Activated CD4-positive, CD25-positive, alpha-beta regulatory T cell (primary cell): ENCODE data around the gene TCF25.
A peak's percentile ranks its signal among the peaks of the same experiment; 100 is the strongest.
"Not testable (repeated sequence)": the region's sequence is repeated elsewhere in the genome, so short reads cannot be mapped to it uniquely, and the experiment has no call there.

Experiments used
- DNase-seq, 4 experiments: peaks; one replicate each; lab custom pipeline; 2025; lab: John Stamatoyannopoulos, UW

The TCF25 gene, protein sequence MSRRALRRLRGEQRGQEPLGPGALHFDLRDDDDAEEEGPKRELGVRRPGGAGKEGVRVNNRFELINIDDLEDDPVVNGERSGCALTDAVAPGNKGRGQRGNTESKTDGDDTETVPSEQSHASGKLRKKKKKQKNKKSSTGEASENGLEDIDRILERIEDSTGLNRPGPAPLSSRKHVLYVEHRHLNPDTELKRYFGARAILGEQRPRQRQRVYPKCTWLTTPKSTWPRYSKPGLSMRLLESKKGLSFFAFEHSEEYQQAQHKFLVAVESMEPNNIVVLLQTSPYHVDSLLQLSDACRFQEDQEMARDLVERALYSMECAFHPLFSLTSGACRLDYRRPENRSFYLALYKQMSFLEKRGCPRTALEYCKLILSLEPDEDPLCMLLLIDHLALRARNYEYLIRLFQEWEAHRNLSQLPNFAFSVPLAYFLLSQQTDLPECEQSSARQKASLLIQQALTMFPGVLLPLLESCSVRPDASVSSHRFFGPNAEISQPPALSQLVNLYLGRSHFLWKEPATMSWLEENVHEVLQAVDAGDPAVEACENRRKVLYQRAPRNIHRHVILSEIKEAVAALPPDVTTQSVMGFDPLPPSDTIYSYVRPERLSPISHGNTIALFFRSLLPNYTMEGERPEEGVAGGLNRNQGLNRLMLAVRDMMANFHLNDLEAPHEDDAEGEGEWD

DNA sequence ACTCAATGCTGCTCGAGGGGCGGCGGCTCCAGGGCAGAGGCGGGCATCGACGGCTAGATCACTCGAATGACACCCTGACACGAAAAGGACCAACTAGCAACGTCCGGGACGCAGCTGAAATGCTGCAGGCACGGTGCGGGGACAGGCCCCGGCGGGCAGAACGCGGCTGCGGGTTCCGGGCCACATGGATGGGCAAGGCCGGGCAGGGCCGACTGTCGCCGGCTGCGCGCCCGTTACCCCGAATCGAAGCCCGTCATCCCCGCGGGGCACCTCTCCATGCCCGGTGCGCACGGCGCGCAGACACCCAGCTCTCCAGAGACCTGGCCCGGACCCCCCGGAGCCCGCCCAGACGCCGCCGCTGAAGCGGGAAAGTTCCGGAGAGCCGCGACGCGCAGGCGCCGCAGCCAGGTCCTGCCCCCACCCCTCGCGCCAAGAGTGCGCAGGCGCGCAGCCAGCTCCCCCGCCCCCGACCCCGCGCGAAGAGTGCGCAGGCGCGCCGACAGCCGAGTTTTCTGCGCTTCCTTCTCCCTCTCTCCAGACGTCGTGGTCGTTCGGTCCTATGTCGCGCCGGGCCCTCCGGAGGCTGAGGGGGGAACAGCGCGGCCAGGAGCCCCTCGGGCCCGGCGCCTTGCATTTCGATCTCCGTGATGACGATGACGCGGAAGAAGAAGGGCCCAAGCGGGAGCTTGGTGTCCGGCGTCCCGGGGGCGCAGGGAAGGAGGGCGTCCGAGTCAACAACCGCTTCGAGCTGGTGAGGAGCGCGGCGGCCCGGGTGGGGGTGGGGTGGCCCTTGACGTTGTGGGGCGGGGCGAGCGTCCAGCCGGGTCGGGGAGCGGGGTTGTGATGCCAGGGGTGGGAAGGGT, at the start of gene TCF25:
Gene TCF25, plus strand, starts transcription at position 484 of the 863 bp plus-strand sequence. Its CDS starts 76 bp downstream, at position 560.
- DNase-seq: peak; percentile 77 to 84 (median 80)

DNA sequence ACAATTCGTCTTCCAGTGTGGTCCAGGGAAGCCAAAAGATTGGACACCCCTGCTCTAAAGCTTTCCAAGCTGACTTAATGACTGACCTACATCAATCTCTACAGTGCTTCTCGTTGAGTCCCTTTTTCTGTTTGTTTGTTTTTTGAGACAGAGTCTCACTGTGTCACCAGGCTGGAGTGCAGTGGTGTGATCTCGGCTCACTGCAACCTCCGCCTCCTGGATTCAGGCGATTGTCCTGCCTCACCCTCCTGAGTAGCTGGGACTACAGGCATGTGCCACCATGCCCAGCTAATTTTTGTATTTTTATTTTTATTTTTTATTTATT, 49.6 kb upstream of the TCF25 start:
- DNase-seq: not testable (repeated sequence)

DNA sequence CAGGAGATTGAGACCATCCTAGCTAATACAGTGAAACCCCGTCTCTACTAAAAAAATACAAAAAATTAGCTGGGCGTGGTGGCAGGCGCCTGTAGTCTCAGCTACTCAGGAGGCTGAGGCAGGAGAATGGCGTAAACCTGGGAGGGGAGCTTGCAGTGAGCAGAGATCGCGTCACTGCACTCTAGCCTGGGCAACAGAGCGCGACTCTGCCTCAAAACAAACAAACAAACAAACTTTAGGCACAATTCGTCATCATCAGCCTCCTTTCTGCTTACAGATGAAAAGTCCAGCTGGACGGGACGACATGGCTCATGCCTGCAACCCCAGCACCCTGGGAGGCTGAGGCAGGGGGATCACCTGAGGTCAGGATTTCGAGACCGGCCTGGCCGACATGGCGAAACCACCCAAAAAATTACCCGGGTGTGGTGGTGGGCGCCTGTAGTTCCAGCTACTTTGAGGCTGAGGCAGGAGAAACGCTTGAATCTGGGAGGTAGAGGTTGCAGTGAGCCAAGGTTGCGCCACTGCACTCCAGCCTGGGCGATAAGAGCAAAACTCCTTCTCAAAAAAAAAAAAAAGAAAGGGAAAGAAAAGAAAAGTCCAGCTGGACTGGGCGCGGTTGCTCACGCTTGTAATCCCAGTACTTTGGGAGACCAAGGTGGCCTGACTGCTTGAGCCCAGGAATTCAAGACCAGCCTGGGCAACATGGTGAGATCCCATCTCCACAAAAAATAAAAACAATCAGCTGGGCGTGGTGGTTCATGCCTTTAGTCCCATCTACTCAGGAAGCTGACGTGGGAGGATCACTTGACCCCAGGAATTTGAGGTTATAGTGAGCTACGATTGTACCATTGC, 46.6 kb upstream of the TCF25 start:
- DNase-seq: no peak

DNA sequence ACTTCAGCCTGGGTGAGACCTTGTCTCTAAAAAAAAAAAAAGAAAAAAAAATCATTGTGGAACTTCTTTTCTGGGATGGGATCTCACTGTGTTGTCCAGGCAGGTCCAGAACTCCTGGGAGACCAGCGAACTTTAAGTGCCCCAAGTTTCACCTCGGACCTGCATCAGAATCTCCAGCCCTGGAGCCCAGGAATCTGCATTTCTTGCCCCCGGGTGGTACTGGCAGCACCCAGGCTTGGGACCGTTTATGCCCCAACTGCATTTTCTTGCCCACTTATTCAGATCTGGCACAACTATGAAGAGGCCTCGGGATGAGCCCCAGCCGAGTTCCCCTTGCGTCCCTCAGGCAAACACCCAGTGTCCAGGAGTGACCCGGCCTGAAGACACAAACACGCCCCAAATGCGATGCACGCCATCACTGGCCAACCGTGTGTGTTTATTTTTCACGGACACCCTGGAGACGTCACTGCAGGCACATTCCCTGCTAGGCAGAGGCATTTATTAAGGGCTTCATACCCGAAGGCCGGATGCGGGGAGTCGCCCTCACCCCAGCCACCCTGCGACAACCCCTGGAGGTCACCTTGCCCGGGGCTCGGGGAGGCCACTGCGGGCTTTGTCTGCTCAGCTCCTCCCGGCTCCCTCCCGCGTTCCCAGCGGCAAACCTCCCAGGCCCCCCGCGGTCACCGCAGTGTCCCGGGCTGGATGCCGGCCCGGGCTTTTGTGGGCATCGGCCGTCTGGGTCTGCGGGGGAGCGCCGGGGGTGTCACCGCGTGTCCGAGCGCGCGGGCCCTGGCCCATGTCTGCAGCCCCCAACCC, 45.8 kb upstream of the TCF25 start:
- no peak for DNase-seq

DNA sequence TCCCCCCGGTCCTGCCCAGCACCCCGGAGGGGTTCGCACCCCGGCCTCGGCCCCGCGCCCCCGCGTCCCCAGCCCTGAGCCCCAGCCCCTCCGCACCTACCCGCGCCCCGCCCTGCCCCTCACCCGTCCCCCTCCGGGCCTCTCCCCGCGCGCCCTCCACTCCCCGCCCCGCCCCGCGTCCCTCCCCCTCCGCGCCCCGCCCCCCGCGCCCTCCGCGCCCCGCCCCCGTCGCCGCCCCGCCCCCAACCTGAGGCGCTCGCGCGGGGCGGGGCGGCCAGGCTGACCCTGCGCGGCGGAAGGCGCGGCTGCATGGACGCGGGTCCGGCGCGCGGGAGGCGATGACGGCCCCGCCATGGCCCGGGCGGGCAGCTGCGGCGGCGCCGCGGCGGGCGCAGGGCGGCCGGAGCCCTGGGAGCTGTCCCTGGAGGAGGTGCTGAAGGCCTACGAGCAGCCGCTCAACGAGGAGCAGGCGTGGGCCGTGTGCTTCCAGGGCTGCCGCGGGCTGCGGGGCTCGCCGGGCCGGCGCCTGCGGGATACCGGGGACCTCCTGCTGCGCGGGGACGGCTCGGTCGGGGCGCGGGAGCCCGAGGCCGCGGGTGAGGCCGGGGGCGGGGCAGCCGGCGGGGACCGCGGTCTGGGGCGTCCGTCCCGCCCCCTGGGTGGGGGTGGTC, 45.1 kb upstream of the TCF25 start, which contains the start of gene SPIRE2:
Gene SPIRE2, plus strand, starts transcription at position 277 of the 671 bp plus-strand sequence. Its CDS starts 76 bp downstream, at position 353.
- DNase-seq: peak; percentile 20 to 50 (median 36)

DNA sequence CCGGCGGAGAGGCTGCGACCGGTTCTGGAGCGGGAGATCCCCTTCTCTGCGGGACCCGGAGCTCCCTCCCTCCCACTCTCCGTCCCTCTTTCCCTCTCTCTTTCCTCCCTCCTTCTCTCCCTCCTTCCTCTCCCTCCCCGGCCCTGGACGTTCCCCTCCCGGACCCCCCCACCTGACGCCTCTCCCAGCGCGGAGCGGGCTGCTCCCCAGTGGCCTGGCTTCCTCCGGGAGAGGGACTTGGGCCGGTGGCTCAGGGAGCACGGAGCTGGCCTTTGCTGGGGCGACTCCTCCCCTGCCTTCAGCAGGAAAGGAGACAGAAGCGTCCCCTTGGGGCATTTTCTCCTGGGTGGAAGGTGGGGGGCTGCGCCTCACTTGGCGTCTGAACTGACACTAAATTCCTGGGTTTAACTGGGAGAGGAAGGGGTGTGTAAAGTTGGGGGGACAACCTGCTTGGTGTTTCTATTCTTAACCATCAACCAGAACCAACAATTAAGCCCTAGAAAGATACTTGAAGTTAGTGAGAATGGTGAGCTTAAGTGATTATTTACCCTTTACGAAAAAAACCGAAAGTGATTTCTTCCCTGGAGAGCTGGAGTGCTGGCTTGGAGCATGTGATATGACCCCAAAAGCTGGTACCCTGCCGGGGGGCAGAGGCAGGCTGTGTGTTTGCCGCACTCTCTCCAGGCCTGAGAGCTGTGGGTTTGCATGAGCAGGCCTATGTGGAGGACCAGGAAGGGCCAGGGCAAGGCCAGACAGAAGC, 44.3 kb upstream of the TCF25 start:
- no peak for DNase-seq

DNA sequence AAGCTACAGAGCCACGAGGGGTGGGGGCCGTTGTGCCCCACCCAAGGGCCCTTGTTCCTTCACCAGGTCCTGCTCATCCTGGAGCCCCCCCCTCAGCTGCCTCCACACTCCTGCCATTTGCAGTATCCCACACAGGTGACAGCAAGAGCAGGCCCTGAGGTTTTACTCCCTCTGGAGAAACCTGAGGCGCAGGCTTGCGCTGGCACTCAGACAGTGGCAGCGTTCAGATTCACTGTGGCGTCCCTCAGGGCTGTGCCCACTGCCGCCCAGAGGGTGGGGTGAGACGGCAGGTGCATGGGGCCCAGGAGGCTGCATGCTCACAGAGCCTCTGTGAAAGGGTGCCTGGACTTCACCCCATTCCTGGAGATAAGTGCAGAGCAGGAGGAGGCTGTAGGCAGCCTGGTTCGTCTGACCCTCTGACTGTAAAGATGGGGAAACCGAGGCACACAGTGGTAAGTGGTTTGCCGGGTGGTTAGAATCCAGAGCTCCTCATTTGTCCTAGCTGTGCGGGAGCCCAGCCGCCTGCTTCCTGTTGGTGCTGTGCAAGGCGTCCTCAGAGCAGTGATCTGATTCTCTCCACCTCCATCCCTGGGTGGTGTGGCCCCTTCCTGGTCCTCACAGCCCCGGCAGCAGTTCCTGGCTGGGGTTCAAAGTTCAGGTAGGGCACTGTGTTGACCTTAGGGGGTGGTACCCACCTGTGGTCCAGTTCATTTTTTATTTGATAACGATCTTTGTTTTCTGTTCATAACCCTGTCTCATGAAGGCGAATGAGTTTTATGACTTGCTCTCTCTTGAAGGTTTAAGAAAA, 43.6 kb upstream of the TCF25 start:
- DNase-seq: no peak

DNA sequence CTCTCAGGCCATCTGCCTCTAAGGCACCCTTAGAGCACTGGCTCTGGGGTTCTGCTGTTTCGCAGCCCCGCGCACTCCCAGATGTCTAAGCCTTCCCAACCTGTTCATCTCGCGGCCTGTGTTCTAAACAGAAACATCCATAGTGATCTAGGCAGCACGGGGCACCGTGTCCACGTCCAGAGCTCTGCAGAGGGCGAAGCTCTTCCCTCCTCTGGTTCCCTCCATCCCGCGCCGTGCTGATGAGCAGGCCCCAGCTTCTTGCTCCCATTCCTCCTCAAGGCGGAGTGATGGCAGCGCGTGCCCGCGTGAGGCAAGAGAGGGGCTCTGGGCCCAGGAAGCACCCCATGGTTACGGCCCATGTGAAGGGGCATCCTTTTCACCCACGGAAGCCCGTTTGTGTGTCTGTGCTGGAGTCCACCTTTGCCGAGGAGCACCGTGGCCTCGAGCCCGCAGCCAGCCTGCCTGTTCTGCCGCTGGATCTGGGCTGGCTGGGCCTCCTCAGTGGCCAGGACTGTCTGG, 41.5 kb upstream of the TCF25 start:
- no peak for DNase-seq

DNA sequence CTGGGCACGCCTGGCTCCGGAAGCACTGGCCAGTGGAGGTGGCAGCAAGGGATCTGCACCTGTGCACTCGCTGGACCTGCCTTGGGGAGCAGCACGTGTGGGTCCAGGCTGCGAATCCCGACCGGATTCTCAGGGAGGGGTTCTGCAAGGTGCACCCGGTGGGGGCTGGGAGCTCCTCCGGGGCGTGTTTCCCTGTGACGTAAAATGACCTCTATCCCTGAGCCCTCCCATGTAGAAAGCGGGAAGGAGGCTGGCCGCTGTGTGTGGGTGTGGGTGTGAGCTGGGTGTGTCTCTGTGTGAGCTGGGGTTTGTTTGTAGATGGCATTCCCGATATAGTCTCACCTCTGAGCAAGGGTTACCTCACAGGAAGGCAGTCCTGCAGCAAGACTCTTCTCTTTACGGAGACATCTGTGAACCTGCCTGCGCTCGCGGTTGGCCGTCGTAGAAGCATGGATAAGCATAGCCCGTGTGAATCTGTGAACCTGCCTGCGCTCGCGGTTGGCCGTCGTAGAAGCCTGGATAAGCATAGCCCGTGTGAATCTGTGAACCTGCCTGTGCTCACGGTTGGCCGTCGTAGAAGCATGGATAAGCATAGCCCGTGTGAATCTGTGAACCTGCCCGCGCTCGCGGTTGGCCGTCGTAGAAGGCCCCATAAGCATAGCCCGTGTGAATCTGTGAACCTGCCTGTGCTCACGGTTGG, 39.6 kb upstream of the TCF25 start:
- DNase-seq: not testable (repeated sequence)

DNA sequence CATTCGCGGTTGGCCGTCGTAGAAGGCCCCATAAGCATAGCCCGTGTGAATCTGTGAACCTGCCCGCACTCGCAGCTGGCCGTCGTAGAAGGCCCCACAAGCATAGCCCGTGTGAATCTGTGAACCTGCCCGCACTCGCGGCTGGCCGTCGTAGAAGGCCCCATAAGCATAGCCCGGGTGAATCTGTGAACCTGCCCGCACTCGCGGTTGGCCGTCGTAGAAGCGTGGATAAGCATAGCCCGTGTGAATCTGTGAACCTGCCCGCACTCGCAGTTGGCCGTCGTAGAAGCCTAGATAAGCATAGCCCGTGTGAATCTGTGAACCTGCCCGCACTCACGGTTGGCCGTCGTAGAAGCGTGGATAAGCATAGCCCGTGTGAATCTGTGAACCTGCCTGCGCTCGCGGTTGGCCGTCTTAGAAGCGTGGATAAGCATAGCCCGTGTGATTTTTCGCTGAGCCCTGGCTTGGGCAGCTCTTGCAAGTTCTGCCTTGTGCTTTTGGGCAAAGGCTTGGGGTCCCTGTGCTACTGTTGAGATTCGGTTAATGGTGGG, 38.5 kb upstream of the TCF25 start:
- not testable (repeated sequence) for DNase-seq

DNA sequence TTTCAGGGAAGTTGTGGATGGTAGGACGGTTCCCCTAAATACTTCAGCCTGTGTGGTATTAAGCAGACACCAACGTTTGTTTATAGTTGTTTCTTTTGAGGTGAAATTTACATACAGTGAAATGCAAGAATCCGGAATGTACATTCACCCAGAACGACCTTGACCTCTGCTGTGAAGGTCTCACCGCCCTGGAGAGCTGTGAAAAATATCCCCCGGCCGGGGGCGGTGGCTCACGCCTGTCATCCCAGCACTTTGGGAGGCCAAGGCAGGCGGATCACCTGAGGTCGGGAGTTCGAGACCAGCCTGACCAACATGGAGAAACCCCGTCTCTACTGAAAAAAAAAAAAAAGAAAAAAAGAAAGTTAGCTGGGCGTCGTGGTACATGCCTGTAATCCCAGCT, 36.9 kb upstream of the TCF25 start:
- not testable (repeated sequence) for DNase-seq

DNA sequence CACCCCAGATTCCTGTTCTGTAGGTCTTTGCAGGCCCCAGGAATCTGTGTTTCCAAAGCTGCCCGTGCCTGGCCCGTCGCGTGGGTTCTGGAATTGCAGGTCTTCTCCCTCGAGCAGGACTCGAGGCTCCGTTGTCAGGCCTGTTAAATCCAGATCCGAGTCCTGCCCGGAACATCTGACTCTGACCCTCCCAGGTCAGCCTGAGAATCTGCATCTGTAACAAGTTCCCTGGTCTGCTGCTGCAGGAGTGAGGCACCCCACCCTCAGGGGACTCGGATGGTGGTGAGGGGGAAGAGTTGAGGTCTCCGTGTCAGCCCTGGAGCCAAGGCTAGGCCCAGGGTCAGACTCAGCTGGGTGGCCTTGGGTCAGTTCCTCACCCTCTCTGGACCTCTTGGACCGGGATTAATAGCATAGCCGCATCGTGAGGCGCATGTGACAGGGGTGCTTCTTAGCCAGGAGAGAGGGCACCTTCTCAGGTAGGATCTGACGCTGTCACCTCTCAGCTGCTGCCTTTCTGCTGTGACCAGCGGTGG, 36.3 kb upstream of the TCF25 start:
- DNase-seq: no peak

DNA sequence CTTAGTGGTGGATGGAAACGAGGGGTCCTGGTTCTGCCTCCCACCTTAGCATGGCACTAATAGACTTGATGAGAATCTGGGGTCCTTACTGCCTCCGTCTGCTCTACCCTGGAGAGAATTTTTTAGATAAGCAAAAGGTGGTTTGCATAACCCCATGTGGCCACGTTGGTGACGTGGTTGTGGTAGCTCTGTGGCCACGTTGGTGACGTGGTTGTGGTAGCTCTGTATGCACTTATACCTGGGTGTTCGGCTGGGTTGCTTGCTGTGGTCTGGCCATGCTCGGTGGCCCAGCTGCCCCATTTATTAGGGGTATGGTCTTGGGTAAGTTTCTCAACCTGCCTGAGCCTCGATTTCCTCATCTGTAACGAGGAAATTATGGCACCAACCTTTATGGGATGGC, 32.1 kb upstream of the TCF25 start:
- DNase-seq: no peak

DNA sequence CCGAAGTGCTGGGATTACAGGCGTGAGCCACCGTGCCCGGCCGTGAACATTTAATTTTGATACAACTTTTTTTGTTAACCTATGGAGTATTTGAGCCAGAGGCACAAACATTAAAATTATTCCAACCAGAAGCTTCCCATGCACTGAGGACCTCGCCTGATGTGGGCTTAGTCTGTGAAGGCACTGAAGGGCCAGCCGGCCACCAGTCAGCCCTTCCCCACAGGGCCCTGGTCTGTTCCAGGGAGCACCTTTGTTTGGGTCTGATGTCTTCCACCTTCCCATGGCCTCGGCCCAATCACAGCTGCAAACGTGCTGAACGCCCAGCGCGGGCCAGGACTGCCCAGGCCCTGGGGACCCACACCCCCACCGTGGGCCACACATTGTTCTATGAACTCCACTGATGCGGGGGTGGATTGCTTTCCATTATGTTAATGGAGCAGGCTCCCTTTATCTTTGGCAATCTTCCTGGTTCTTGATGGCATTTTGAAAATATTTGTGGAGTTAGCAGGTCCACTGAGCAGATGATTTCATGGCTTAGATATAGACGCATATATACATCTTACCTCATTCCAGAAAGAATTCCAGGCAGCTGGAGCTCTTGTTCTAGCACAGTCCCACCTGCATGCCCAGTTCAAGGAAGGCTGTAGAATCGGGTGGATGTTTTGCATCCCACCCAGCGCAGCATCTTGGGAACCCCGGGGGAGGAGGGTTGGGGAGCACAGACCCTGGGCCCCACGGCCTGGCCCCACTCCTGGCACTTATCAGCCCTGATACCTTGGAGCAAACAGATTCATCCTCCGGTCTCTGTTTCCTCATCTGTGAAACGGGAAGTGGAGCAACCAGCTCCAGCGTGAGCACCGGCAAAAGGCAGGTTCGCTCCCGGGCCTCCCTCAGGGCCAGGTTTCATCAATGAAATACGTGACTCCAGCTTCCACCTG, 30.7 kb upstream of the TCF25 start:
- no peak for DNase-seq

DNA sequence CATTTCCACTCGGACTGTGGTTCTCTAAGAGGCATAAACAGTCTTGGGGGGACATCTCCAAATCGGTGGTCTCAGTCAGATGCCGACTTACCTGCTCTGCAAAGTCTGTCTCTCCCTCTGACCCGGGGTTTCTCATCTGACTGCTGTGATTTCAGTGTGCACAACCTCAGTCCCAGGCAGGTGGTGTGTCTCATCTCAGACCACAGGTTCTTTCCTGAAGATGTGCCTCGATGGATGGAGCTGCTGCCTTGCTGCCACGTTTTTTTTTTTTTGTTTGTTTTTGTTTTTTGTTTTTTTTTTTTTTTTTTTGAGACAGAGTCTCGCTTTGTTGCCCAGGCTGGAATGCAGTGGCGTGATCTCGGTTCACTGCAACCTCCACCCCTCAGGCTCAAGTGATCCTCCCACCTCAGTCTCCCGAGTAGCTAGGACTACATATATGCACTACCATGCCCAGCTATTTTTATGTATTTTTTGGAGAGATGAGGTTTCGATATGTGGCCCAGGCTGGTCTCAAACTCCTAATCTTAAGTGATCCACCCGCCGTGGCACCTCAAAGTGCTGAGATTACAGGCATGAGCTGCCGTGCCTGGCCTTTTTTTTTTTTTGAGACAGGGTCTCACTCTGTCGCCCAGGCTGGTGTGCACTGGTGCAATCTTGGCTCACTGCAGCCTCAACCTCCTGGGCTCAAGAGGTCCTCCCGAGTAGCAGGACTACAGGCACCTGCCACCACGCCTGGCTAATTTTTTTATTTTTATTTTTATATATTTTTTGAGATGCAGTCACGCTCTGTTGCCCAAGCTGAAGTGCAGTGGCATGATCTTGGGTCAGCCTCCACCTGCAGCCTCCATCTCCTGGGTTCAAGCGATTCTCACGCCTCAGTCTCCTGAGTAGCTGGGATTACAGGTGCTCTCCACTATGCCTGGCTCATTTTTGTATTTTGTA, 29.7 kb upstream of the TCF25 start:
- no peak for DNase-seq
